ENCODE data around the gene GGNBP2. TPM values are rescaled to one million over a fixed set of nuclear protein-coding genes. Genes with fewer than 3 reads are reported as not detected.

Gene GGNBP2
- total and polyA plus RNA-seq, 2 donors from 2014 or later = 43.0 to 86.8 TPM

DNA sequence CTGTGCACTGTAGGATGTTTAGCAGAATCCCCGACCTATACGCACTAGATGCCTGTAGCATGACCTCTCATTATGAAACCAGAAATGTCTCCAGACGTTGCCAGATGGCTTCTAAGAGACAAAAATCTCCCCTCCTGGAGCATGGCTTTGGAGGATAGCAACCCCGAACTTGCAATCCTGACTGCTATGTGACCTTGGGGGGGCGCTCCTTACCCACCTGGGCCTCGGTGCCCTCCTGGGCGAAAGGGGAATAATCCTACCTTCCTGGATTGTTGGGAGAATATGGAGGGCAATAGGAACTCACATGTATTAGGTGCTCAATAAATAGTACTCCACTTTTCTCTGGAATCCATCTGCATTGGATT is 64.8 kb downstream of the GGNBP2 start:
- no peak overlapping the region for H3K4me3 ChIP-seq (ENCODE audit: low read length in 3 of 3)
- H3K9ac ChIP-seq (ENCODE audit: low read length in 3 of 3) = no peak overlapping the region
- FAIRE-seq (no peak), DNase-seq (no peak)
- no peaks in the 10 kb centered on the region for H3K4me1 ChIP-seq (ENCODE audit: control insufficient read depth in 2 of 3, insufficient read depth in 2 of 3, low read depth in 1 of 3, low read length in 3 of 3)
- TF ChIP-seq, protein P1, sequence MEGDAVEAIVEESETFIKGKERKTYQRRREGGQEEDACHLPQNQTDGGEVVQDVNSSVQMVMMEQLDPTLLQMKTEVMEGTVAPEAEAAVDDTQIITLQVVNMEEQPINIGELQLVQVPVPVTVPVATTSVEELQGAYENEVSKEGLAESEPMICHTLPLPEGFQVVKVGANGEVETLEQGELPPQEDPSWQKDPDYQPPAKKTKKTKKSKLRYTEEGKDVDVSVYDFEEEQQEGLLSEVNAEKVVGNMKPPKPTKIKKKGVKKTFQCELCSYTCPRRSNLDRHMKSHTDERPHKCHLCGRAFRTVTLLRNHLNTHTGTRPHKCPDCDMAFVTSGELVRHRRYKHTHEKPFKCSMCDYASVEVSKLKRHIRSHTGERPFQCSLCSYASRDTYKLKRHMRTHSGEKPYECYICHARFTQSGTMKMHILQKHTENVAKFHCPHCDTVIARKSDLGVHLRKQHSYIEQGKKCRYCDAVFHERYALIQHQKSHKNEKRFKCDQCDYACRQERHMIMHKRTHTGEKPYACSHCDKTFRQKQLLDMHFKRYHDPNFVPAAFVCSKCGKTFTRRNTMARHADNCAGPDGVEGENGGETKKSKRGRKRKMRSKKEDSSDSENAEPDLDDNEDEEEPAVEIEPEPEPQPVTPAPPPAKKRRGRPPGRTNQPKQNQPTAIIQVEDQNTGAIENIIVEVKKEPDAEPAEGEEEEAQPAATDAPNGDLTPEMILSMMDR (IDR thresholded peaks at IDR 0.05; ENCODE audit: borderline replicate concordance, extremely low read depth, insufficient read depth) = no peak
- intact Hi-C loops (cut with DNase I) = no loop called here
- no peaks in the 10 kb centered on the region for H3K27me3 ChIP-seq (ENCODE audit: control insufficient read depth, insufficient read depth, low read length)
- no peaks in the 10 kb centered on the region for H3K9me3 ChIP-seq (ENCODE audit: control insufficient read depth in 2 of 3, insufficient read depth in 1 of 3, low read length in 3 of 3)
- H3K27ac ChIP-seq (ENCODE audit: low read depth in 2 of 2, low read length in 2 of 2) = no peak overlapping the region
- no peaks in the 10 kb centered on the region for H3K36me3 ChIP-seq (ENCODE audit: control insufficient read depth in 2 of 3, insufficient read depth in 3 of 3, low read length in 3 of 3)

DNA sequence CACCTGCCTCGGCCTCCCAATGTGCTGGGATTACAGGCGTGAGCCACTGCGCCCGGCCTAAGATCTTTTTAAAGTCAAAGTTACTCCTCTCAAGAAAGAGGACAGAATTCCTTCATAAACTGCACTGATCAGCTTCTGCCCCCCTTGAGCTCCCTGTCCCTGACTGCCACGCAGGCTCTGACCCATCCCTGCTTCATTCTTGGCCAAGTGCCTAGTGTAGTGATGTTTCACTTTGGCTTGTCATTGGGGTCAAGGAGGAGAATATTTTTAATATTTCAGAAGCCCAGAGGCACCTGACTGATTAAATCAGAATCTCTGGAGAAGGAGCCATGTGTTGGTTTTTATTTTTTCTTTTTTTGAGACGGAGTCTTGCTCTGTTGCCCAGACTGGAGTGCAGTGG is 65.8 kb downstream of the GGNBP2 start:
- Histone ChIP-seq H3K9me3 (ENCODE audit: control insufficient read depth in 2 of 3, insufficient read depth in 1 of 3, low read length in 3 of 3) (no peaks in the 10 kb centered on the region), H3K27me3 (ENCODE audit: control insufficient read depth, insufficient read depth, low read length) (no peaks in the 10 kb centered on the region), H3K36me3 (ENCODE audit: control insufficient read depth in 2 of 3, insufficient read depth in 3 of 3, low read length in 3 of 3) (no peaks in the 10 kb centered on the region), H3K4me3 (ENCODE audit: low read length in 3 of 3) (no peak overlapping the region), H3K27ac (ENCODE audit: low read depth in 2 of 2, low read length in 2 of 2) (no peak overlapping the region), H3K9ac (ENCODE audit: low read length in 3 of 3) (no peak overlapping the region), H3K4me1 (ENCODE audit: control insufficient read depth in 2 of 3, insufficient read depth in 2 of 3, low read depth in 1 of 3, low read length in 3 of 3) (no peaks in the 10 kb centered on the region)
- FAIRE-seq = no peak
- intact Hi-C loops (cut with DNase I) = no loop called here
- DNase-seq = no peak
- TF ChIP-seq, protein P1 (IDR thresholded peaks at IDR 0.05; ENCODE audit: borderline replicate concordance, extremely low read depth, insufficient read depth) = no peak

DNA sequence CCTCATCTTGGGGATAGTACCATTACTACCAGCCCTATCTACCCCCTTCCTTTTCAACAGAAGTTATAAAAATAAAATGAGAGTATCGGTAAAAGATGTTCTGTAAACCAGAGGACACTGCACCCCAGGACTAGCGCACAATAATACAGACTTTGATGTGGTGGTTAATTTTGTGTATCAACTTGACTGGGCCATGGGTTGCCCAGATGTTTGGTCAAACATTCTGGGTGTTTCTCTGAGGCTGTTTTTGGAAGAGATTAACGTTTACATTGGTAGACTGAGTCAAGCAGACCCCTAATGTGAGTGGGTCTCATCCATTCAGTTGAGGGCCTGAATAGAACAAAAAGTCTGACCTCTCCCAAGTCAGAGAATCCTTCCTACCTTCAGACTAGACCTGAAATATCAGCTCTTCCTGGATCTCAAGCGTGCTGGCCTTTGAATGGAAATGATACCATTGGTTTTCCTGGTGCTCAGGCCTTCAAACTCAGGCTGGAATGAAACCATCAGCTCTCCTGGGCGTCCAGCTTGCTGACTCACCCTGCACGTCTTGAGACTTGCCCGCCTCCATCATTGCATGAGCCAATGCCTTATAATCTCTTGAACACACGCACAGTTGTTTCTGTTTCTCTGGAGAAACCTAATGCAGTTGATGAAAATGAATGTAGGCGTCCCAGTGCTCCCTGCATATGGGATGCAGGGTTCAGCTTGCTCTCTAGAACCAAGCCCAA is 66.8 kb downstream of the GGNBP2 start:
- Histone ChIP-seq H3K27me3 (ENCODE audit: control insufficient read depth, insufficient read depth, low read length) (no peaks in the 10 kb centered on the region), H3K4me3 (ENCODE audit: low read length in 3 of 3) (no peak overlapping the region), H3K9me3 (ENCODE audit: control insufficient read depth in 2 of 3, insufficient read depth in 1 of 3, low read length in 3 of 3) (no peaks in the 10 kb centered on the region), H3K4me1 (ENCODE audit: control insufficient read depth in 2 of 3, insufficient read depth in 2 of 3, low read depth in 1 of 3, low read length in 3 of 3) (no peaks in the 10 kb centered on the region), H3K9ac (ENCODE audit: low read length in 3 of 3) (no peak overlapping the region), H3K36me3 (ENCODE audit: control insufficient read depth in 2 of 3, insufficient read depth in 3 of 3, low read length in 3 of 3) (no peaks in the 10 kb centered on the region), H3K27ac (ENCODE audit: low read depth in 2 of 2, low read length in 2 of 2) (no peak overlapping the region)
- DNase-seq (peak in 1 of 5 donors; percentile 6), FAIRE-seq (no peak)
- intact Hi-C loops (cut with DNase I) = no loop called here
- TF ChIP-seq, protein P1 (IDR thresholded peaks at IDR 0.05; ENCODE audit: borderline replicate concordance, extremely low read depth, insufficient read depth) = no peak

DNA sequence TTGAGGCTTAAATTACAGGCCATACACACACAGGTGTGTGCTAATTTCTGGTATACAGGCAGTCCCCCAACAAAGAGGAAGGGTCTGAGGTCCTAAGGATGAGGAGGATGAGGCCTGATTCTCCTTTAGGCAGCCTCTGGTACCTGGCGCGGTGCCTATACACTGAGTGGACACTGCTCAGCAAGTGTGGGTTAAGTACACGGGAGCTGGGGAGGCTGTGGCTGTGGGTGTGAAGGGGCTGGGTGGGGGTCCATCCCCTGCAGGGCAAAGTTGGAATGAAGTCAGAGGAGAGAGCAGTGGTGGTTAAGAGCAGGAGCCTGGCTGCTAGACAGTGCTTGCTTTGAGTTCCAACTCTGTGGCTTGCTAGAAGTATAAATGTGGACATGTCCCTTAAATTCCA is 67.6 kb downstream of the GGNBP2 start:
- TF ChIP-seq, protein P1 (IDR thresholded peaks at IDR 0.05; ENCODE audit: borderline replicate concordance, extremely low read depth, insufficient read depth) = no peak
- intact Hi-C loops (cut with DNase I) = no loop called here
- Histone ChIP-seq H3K4me3 (ENCODE audit: low read length in 3 of 3) (no peak overlapping the region), H3K9ac (ENCODE audit: low read length in 3 of 3) (no peak overlapping the region), H3K27me3 (ENCODE audit: control insufficient read depth, insufficient read depth, low read length) (no peaks in the 10 kb centered on the region), H3K9me3 (ENCODE audit: control insufficient read depth in 2 of 3, insufficient read depth in 1 of 3, low read length in 3 of 3) (no peaks in the 10 kb centered on the region), H3K4me1 (ENCODE audit: control insufficient read depth in 2 of 3, insufficient read depth in 2 of 3, low read depth in 1 of 3, low read length in 3 of 3) (no peaks in the 10 kb centered on the region), H3K27ac (ENCODE audit: low read depth in 2 of 2, low read length in 2 of 2) (no peak overlapping the region), H3K36me3 (ENCODE audit: control insufficient read depth in 2 of 3, insufficient read depth in 3 of 3, low read length in 3 of 3) (no peaks in the 10 kb centered on the region)
- no peak for FAIRE-seq
- DNase-seq = peak in 1 of 5 donors; percentile 63
